ENCODE data around the gene ATG4C.

DNA sequence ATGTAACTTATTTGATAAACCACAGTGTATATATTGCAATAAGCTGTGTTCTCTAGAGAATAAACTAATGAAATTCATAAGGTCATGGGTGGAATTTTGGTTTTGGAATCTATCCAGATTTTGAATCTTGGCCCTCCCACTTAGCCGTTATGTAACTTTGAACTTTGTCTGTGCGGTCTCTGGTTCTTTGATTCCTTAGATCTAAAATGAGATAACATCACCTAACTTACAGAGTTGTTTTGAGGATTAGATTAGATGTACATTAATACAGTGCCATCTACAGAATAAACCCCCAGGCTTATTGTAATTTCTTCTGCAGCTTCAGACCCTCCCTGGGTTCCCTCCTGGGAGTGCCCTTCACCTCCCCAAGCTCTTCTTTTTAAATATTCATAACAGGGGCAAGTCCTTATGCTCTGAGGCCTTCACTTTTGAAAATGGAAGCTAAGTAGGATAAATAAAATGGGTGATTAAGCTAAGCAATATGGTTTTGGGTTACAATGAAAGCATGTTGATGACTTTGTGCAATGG is 124.3 kb downstream of the ATG4C start:
- TF ChIP-seq GATA2 (IDR thresholded peaks at IDR 0.05; ENCODE audit: low read depth, low read length) (no peak), GATA3 (IDR thresholded peaks at IDR 0.05; ENCODE audit: low read depth, low read length) (no peak)

All from SH-SY5Y (cell line).